Embryonic facial prominence (tissue), 1 donor: ENCODE data around the gene FRAS1.
"Not testable (repeated sequence)": the region's sequence is repeated elsewhere in the genome, so short reads cannot be mapped to it uniquely, and the experiment has no call there.

Experiments
- DNase-seq: peaks from one replicate; pipeline ENCODE4 v3.0.0-alpha.2; 2016; ENCODE audit errors: extremely low spot score

The FRAS1 gene

DNA sequence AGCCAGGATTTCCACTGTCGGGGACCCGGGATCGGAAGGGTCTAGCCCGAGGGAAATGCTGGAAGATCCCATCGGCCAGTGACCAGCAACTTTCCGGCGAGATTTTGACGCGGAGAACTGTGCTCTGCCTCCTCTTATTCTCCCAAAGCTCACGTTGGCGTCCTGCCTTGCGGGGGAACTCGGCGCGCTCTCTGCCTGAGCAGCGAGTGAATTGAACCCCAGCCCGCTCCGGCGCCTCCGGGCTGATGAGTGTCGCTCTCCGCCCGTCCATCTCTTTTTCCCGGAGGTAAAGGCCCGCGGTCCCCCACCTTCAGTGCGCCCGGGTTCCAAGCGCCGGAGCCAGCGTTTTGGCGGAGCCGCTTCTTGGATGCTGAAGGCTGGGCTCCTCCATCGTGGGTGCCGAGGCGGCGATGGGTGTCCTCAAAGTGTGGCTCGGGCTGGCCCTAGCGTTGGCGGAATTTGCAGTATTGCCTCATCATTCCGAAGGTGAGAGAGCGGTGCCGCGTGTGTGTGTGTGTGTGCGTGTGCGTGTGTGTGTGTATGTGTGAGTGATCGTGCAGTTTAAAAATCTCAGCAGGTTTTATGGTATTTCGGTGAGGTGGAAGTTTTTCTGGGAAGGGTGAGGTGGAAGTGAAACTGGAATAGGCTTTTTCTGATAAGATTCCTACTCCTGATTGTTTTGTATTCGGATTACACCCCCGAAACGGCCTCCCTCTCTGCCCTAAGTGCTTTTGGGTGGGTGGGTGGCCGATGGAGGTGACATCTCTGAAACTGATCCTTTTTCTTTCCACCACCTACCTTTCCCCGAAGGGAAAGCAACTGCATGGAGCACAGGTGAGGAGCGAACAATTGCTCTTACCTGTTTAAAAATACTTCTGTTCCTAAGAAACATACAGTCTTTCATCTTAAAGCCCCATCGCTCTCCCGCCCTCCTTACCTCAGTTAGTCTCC is 752 bp downstream of the FRAS1 start:
- DNase-seq, result no peak

DNA sequence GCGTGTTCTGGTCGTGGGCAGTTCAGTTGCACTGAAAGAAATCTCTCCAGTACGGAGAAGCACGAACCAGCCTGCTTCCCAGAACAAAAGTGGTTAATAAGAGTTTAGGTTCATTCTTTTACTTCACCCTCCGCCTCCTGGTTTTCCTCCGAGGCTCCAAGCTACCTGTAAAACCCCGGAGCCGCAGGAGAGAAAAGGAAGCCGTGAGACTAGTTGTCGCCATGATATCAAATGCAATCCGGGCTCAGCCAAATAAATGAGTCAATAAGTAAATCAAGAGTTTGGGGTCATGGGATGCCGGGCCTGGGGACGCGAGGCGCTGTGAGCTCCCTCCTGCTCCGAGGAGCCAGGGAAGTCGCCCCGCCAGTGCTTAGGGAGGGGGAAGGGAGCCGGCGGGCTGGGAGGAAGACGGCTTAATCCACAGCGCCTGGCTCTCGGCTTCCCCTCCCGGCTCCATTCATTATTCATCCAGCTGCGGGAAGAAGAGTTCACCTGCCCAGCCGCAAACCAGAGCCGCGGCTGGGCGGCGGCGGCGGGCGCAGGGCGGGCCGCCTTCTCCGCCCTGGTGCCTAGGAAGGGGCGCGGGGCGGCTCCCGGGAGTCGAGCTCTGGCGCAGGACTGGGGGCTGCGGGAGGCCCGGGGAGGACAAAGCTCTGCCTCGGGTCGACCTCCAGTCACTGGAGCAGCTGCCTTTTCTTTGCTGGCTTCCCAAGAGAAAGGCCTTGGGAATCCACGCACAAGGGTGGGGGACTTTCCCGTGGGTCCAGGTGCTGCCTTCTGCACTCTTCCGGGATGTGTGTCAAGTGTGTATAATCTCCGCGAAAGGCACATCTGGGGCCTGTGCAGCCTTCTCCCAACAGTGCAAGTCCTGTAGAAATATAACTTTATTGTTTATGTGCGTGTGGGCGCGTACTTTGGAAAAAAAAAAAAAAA is 1.7 kb downstream of the FRAS1 start:
- DNase-seq, result no peak

DNA sequence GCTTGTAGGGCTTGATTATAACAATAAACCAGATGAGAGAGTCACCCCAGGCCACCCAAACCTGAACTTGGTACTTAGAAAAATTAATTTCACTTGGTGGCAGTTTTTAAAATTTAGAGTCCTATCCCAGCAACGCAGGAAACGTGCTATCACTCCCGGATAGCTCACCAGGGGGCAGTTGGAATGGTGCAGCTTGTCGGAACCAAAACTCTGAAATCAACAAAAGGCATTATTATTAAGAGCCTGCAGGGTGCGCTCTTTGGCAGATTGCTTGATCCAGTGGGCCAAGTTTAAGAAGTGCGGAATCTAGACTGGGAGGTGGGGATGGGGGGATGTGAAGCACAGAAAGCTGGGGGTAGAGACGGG is 2.4 kb downstream of the FRAS1 start:
- peak; percentile 50 for DNase-seq

DNA sequence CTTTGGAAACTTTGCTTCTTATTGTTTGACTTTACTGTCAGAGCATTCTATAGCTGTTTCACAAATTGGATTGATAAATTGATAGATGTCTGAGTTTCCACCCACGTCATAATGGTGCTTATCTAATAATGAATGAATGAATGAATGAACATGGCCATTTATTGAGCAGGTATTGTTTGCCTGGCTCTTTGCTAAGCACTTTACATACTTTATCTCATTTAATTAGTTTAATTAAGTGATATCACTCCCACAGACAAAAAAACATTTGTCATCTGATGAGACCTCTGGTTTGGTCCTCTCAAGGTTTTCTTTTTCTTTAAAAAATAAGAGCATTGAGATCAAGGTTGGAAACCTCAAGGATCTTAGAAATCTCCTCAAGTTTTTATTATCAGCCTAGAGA is 2.8 kb downstream of the FRAS1 start:
- DNase-seq, result no peak

DNA sequence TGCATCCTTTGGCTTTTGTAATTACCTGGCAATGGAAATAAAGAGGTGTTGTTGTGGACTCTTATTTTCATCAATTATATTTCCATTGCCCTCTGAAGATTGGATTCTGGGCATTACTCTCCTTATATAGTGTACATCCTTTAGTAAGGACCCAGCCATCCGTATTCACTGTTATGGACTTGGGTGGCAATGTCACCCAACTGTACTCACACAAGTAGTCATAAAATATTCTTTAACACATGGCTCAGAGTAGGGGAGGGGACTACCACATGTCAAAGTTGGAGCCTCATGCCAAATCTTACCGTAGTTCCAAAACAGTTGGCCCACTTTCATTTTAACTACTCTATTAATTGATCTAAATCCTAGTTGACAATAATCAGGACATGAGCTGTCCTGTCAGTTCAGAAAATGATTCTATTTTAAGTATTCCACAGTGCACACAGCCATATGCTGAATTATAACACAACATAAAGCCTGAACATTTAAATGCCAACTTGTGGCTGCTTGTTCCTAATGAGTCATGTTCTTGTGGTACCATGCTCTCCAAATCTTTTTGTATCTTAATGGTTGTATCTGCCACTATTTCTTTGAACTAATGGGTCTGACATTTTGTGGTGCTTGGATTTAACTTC is 4.9 kb downstream of the FRAS1 start:
- DNase-seq, result no peak

DNA sequence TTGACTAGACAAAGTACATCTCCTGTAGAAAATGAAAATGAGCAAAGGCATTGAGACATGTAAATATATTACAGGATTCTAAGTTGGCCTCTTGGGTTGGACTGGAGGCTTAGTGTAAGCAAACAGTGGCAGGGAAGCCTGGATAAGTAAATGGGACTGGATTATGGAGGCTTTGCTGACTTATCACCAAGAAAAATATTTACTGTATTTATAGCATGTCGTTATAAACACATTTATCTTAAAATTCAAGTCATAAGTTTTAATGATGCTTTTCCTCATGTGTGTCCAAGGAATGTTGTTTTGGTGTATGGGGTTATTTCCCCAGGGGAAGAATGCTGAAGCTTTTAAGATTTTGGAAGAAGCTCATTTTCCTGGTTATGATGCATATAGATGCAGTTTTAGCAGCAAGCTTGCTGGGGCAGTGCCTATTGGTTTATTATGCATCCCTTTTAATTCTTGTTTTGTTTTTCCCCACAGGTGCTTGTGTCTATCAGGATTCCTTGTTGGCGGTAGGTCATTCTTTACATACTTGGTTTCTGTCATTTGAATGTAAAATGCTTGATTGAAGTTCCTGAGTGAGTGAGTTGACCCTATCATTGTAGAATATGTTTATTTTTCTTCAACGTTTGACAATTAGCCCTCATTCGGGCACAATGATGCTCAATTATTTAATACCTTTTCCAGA is 8.5 kb downstream of the FRAS1 start:
- no peak for DNase-seq

DNA sequence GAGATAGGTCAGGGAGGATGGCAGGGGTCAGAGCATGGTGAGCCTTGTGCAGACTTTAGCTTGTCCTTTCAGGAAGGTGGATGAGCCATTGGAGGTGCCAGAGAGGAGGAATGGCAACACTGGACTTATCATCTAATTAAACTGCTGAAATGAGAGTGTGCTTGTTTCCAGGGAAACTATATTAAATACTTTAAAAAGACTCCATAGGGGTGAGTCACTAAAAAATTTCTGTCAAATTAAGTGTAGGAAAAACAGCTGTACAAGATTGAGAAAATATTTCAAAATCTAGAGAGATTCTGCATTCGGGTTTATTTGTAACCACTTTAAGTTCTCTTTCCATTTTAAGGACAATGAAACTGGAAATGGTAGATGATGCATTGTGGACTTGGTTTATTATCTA is 11.4 kb downstream of the FRAS1 start:
- DNase-seq, result no peak

DNA sequence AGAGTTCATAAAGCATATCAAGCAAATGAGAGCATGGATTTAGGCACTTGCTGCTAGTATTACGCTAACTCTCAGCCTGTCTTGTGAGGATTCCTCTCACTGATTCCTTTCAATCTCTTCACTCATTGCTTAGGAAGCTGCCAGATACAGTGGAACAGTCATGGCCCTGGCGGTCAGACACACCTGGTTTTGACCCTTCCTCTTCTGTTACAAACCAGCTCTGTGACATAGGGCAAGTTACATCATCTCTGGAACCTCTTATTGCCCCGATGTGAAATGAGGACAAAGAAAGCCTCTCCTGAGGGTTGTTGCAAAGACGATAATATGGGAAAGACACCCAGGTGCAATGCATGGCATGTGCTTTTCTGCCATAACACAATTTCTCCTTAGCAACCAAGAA is 12.2 kb downstream of the FRAS1 start:
- DNase-seq, result no peak

DNA sequence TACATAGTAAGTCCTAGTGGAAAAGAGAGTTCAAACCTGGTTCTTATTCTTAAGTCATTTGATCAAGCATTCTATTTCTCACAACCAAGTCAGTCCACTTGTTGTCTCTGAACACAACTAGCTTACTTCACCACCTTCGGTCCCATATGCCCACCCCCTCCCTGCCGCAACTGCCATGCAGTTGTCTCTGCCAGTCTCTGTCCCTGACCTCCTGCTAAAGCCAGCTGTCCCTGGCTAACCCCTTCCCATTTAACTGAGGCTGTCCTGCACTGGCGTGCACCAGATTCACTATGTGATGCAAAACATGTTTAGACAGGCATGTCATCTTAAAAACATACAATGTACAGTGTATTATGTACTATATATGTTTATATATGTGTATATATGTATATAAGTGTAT is 12.7 kb downstream of the FRAS1 start:
- DNase-seq, result no peak

DNA sequence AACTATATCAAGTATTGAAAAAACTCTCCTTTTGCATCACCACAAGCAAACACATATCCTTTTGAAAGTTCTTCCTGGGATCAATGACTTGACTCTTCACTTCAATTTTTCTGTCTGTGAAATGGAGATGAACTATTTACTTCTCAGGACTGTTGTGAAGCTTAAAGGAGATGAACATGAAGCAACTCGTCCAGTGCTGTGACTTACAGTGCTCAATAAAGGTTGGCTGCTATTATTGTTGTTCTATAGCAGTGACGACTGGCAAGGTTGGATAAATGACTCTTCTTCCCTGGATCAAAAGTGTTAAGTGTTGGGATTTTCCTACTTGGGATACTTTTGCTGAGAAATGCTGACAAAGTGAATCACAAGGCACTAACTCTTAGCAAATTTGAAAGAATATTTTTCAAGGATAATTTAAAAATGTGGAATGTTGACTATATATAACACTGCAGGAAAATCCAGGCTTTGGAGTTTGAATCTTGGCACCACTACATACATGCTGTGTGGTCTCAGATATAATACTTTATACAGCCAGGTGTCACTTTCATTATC is 13.7 kb downstream of the FRAS1 start:
- DNase-seq, result no peak

DNA sequence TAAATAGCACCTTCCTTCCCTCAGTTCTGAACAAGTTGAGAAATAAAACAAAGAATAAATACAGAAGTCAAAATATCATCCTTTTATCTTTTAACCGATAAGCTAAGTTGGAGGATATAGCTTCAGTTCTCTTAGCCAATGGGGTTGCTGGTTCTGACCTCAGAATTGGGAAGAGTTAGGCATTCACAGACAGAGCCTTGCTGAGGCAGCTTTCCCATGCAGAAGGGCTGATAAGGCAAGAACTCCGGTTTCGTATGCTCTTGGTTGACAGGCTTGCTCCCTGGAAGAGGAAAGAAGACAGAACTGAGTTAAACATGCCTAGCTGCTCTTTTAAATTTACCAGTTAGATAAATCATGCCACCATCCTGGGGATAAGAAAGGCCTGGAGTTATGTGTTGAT is 17.6 kb downstream of the FRAS1 start:
- no peak for DNase-seq

DNA sequence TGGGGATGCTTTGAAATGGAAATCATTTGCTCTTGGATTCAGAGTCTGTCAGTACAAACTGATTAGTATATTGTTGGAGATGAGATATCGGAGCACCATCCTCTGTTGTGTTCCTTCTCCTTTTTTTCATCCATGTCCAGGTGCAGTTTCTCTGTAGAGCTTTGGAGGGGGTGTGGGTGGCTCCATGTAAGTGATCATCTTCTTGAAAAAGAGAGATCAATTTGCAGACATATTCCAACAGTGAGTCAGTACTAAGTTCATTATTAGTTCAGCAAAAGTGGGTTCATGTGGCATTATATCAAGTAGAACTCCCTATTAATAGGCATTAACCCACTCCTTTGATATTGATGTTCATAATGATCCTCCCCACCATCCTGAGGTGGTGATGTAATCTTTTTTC is 18.9 kb downstream of the FRAS1 start:
- no peak for DNase-seq

DNA sequence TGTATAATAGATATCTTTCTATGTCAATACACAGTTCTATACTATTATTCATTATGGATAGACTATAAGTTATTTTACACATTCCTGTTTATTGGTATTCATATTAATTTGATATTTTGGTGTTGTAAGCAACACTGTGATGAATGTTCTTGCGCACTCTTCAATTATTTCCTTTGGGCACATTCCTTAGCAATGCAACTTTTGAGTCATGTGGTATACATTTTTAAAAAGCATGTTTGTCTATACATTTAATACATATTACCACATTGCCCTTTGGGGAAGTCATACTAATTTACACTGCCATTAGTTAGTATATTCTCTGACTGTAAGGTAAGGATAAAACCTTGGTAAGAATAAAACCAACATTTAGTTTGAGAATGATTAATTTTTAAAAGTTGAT is 21.0 kb downstream of the FRAS1 start:
- DNase-seq, result no peak

DNA sequence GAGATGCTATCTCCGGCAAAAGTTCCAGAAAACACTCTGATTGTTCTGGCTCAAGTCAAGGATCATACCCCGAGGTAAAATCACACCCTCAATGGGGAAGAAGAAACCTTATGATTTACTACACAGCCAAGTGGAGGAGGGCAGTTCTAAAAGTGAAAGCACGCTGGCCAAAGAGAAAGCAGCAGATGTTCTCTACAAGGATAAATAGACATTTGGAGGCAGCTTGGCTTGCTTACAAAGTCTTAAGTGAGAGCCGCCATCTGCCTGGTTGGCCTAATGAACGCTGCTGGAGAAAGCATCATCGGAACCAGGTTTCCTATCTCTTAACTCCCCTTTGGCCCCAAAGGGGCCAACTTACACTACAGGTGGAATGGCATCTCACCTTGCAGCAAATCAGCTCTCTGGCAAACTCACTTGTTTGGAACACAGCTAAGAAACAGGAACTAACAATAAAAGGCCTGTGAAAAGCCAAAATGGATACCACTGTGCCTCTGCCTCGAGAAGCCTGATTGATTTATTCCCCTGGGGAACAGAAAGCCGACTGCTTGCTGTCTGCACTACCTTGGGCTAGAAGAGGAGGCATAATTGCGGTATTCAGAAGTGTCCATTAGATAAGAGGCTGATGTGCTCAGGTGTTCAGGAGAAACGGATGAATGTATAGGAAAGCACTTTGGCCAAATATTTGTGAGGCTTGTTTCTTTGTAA is 22.8 kb downstream of the FRAS1 start:
- no peak for DNase-seq

DNA sequence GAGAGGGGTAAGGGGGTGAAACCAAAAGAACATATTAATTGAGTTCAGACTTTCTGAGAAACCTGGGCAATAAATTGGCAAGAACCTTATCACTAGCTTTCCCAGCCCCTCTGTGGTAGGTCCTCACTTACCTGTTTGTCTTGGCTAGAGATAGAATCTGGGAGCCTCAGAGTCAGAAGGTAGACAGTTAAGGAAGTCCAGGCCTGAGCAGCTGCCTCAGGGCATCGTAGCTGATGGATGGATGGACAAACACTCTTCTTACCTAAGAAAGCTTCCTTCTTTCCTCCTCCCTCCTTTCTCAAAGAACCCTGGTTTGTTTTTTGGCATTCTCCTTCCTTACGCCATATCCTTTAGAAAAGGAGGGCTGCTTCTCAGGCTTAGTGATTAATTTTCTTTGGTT is 24.4 kb downstream of the FRAS1 start:
- DNase-seq, result no peak

DNA sequence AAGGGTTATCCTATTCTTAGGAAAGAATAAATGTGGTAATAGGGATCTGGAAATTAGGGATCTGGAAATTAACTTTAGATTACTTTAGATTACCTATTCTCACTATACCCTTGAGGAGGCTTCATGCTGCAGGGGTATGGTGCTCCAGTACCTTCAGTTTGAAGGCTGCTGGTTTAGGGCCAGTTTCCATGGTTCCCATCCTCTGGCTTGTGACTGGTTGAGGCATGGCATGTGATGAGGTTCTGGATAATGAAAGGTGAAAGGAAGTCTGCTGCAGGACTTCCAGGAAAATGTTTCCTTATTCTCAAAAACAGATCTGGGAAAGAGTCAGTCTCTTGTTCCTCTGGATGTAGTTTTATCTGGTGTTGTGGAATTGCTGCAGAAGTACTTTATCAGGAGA is 25.9 kb downstream of the FRAS1 start:
- no peak for DNase-seq

DNA sequence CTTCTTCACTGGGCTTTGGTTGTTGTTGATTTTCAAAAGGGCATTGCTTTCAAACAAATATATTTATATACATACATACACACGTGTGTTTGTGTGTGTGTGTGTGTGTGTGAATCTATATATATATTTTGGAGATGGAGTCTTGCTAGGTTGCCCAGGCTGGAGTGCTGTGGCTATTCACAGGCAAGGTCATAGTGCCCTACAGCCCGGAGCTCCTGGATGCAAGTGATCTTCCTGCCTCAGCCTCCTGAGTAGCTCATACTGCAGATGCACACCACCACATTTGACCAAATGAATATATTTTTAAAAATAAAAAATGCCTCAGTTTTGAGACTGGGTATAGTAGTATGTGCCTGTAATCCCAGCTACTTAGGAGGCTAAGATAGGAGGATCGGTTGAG is 34.4 kb downstream of the FRAS1 start:
- DNase-seq, result no peak

DNA sequence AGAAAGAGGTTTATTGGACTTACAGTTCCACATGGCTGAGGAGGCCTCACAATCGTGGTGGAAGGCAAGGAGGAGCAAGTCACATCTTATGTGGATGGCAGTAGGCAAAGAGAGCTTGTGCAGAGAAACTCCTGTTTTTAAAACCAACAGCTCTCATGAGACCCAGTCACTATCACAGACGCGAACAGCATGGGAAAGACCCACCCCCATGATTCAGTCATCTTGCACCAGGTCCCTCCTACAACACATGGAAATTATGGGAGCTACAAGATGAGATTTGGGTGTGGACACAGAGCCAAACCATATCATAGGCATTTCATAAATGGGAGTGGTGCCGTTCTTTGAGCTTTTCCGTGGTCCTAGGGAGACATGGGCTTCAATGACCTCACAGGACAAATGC is 35.2 kb downstream of the FRAS1 start:
- not testable (repeated sequence) for DNase-seq

DNA sequence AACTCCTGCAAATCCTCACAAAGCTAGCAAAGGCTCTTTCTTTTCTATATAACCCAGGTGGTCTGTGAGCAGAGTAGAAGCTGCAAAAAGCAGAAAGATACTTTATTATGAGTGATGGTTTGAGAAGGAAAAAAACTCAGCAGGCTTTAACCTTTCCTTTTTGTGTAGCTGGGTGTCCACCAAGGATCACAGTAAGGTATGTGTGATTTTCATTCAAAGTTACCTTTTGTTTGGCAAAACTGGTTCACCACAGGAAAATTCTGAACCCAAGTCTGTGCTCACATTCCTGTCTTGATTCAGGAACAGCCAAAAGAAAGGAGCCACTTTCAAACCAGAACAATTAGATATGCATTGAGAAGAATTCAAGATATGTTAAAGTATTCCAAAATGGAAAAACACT is 35.7 kb downstream of the FRAS1 start:
- no peak for DNase-seq

DNA sequence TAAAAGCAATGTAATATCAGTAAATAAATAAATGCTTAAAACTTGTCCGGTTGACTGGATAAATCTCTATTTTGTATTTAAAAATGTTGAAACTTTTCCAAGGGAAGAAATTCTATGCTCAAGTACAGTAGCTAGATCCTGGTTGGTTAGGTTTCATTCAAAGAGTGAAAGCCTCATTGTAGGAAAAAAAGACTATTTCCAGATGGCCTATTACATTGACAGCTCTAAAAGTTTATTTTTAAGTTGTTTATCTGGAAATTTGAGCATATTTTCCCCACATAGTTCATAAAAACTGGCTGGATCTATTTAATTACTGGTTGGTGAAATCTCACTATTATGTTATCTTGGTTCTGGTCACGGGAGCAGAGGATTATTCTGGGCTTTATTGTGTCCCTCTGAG is 38.0 kb downstream of the FRAS1 start:
- no peak for DNase-seq

DNA sequence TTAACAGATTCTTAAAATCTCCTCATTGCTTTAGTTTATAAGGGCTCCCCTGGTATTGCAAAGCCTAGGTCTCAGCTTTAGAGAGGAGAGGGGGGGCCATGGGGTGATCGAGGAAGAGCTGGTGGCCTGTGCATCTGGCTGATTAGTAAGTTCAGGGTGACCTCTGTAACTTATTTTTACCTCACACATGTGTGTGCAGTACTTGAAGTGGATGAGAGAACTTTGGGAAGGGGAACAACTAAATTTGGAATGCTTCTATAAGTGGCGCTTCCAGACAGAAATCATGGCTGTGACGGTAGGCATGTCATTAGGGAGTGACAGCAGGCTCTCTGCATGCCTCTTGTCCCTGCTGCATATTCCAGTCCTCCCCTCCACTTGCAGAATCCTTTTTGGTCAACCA is 41.9 kb downstream of the FRAS1 start:
- no peak for DNase-seq
